GM10248 (cell line): ENCODE measurements around the gene ABCC4.

Source experiments
- CTCF ChIA-PET: fragments of 300-600 bp; sonication (Branson Sonifier 250); formaldehyde crosslinking; extraction: SDS; loops from one replicate; lab custom pipeline; 2021; ENCODE audit warnings: antibody characterized with exemption; lab: Yijun Ruan, JAX
- POLR2A ChIA-PET: fragments of 350-650 bp; sonication (Branson Sonifier 250); formaldehyde crosslinking; extraction: SDS; loops from one replicate; lab custom pipeline; 2020; ENCODE audit warnings: antibody characterized with exemption; lab: Yijun Ruan, JAX
- DNase-seq: peaks from one replicate; pipeline ENCODE4 v3.0.0; 2012; ENCODE audit errors: extremely low spot score
- CTCF ChIP-seq: IDR thresholded peaks from 2 replicates; pipeline ENCODE4 v1.5.1; 2012; ENCODE audit warnings: mild to moderate bottlenecking, low read depth; ENCODE audit errors: extremely low read depth, missing control alignments, control extremely low read depth

ABCC4 gene

GRCh38 chr13:94994506-94994905 is 306.7 kb downstream of the ABCC4 start:
- no peak for TF ChIP-seq CTCF
- CTCF ChIA-PET = no interaction called here
- no peak for DNase-seq
- POLR2A ChIA-PET = no interaction called here

- no peak for DNase-seq
- CTCF ChIA-PET = interaction anchor here (1.3 kb wide), 1 partner anchor 30 kb away, joined by 3 read pairs; no protein-coding TSS in a partner anchor
- TF ChIP-seq CTCF = no peak
- POLR2A ChIA-PET = no interaction called here
Measured at GRCh38 chr13:94993616-94994015, 307.6 kb downstream of the ABCC4 start.

GRCh38 chr13:94992036-94992960 is 309.0 kb downstream of the ABCC4 start:
- POLR2A ChIA-PET = no interaction called here
- no peak for DNase-seq
- TF ChIP-seq CTCF = no peak
- CTCF ChIA-PET = interaction anchor here (1.3 kb wide), 1 partner anchor 32 kb away, joined by 3 read pairs; no protein-coding TSS in a partner anchor

GRCh38 chr13:94988654-94989053 is 312.6 kb downstream of the ABCC4 start:
- ChIA-PET POLR2A (no interaction called here), CTCF (interaction anchor here (0.8 to 1.7 kb wide), 3 partner anchors 10 to 416 kb away, joined by 3 to 5 read pairs (median 4); no protein-coding TSS in a partner anchor)
- TF ChIP-seq CTCF = no peak
- DNase-seq = no peak

- TF ChIP-seq CTCF = no peak
- DNase-seq = no peak
- CTCF ChIA-PET = interaction anchor here (0.8 to 1.7 kb wide), 5 partner anchors 9 to 416 kb away, joined by 3 to 5 read pairs (median 4); no protein-coding TSS in a partner anchor
- POLR2A ChIA-PET = no interaction called here
Measured at GRCh38 chr13:94987869-94988268, 313.4 kb downstream of the ABCC4 start.

GRCh38 chr13:94987081-94987480 is 314.2 kb downstream of the ABCC4 start:
- POLR2A ChIA-PET = no interaction called here
- no peak for DNase-seq
- no peak for TF ChIP-seq CTCF
- CTCF ChIA-PET = interaction anchor here (1.0 to 1.1 kb wide), 2 partner anchors 12 to 17 kb away, joined by 3 to 4 read pairs; no protein-coding TSS in a partner anchor
